Caco-2 (cell line): Measurements from ENCODE around the gene ZFAND2B. TPM values are rescaled to one million over a fixed set of nuclear protein-coding genes. Genes with fewer than 3 reads are reported as not detected.

Source experiments
- BruUV-seq: library from RNA; stranded (reverse); fragments of 400-500 nt; replicated peaks from 2 replicates; lab custom pipeline; 2021; lab: Mats Ljungman, UMichigan
- CTCF ChIA-PET: fragments of 300-600 bp; sonication (Branson Sonifier 250); formaldehyde crosslinking; loops from one replicate; lab custom pipeline; 2022; ENCODE audit warnings: antibody characterized with exemption; lab: Charles Lee
- POLR2A ChIA-PET: fragments of 300-600 bp; sonication (Branson Sonifier 250); formaldehyde crosslinking; loops from one replicate; lab custom pipeline; 2022; ENCODE audit warnings: antibody characterized with exemption; lab: Charles Lee
- DNase-seq, 2 experiments: peaks; one replicate each; pipeline versions ENCODE4 v3.0.0 to v3.0.0-alpha.2; 2020 to 2022
- H3K27me3 ChIP-seq: replicated peaks from 2 replicates; pipeline ENCODE4 v1.6.0; 2011; ENCODE audit warnings: low read length; ENCODE audit not compliant: control insufficient read depth, insufficient read depth
- H3K36me3 ChIP-seq: 2 replicates; pipeline ENCODE4 v1.5.1; 2011; ENCODE audit warnings: low read length; ENCODE audit not compliant: control insufficient read depth, insufficient read depth
- H3K4me1 ChIP-seq: fragments of 250-450 bp; sonication (Bioruptor Pico); 2 replicates; pipeline ENCODE4 v1.5.1; 2020; ENCODE audit warnings: mild to moderate bottlenecking
- H3K4me3 ChIP-seq: 2 replicates; pipeline ENCODE4 v1.5.1; 2011; ENCODE audit warnings: low read depth, mild to moderate bottlenecking, control low read depth, low read length
- H3K9me3 ChIP-seq: fragments of 250-450 bp; sonication (Bioruptor Pico); 2 replicates; pipeline ENCODE4 v1.5.1; 2020; ENCODE audit warnings: mild to moderate bottlenecking, moderate library complexity
- H3K27ac Mint-ChIP-seq: one replicate; pipeline ENCODE4 v1.8.0; 2022; ENCODE audit warnings: mixed read lengths; ENCODE audit not compliant: unreplicated experiment
- H3K27me3 Mint-ChIP-seq: one replicate; pipeline ENCODE4 v1.8.0; 2022; ENCODE audit warnings: mixed read lengths; ENCODE audit not compliant: insufficient read depth, unreplicated experiment
- H3K36me3 Mint-ChIP-seq: one replicate; pipeline ENCODE4 v1.8.0; 2022; ENCODE audit warnings: mild to moderate bottlenecking, mixed read lengths; ENCODE audit not compliant: insufficient read depth, unreplicated experiment
- H3K4me1 Mint-ChIP-seq: one replicate; pipeline ENCODE4 v1.8.0; 2022; ENCODE audit warnings: low read depth, mixed read lengths; ENCODE audit not compliant: unreplicated experiment
- H3K4me3 Mint-ChIP-seq: one replicate; pipeline ENCODE4 v1.8.0; 2022; ENCODE audit warnings: mild to moderate bottlenecking, moderate library complexity, mixed read lengths; ENCODE audit not compliant: unreplicated experiment
- H3K9me3 Mint-ChIP-seq: one replicate; pipeline ENCODE4 v1.8.0; 2022; ENCODE audit warnings: mixed read lengths; ENCODE audit not compliant: unreplicated experiment
- CTCF ChIP-seq, 2 experiments: fragments of 200-600 bp in 1 of 2; IDR thresholded peaks; 1 replicate in 1 of 2; 2 replicates in 1 of 2; pipeline versions ENCODE4 v1.5.1 to v1.8.0; 2011 to 2022; ENCODE audit warnings: antibody characterized with exemption in 1 of 2, control low read depth in 1 of 2, inconsistent platforms in 1 of 2, low read depth in 1 of 2, low read length in 1 of 2, mild to moderate bottlenecking in 1 of 2, moderate library complexity in 1 of 2; ENCODE audit not compliant: insufficient read depth in 1 of 2, severe bottlenecking in 1 of 2, unreplicated experiment in 1 of 2
- intact Hi-C: fragments of 100-400 bp; cut with micrococcal nuclease; formaldehyde crosslinking; loops from one replicate; pipeline ENCODE4 v1.10.0; 2022; ENCODE audit not compliant: unreplicated experiment
- total RNA-seq: library from RNA; stranded (reverse); gene quantifications from 2 replicates; pipeline ENCODE4 v1.2.3, GENCODE V29; 2022

Gene ZFAND2B
- total RNA-seq, 1 experiment from 2014 or later, result 41.8 TPM

GRCh38 chr2:219158025-219158424, 48.6 kb upstream of the ZFAND2B start:
- Histone ChIP-seq H3K9me3 (no peaks in the 10 kb centered on the region), H3K27me3 (no peaks in the 10 kb centered on the region), H3K4me3 (no peak overlapping the region), H3K4me1 (peaks cover 11% of the 10 kb centered on the region; the same call in 1 of the 2 replicates), H3K36me3 (peaks cover 1% of the 10 kb centered on the region; the same call in 1 of the 2 replicates)
- Mint-ChIP-seq H3K27ac (no peak overlapping the region), H3K4me1 (peaks cover 14% of the 10 kb centered on the region), H3K27me3 (no peaks in the 10 kb centered on the region), H3K4me3 (no peak overlapping the region), H3K9me3 (no peaks in the 10 kb centered on the region), H3K36me3 (peaks cover 15% of the 10 kb centered on the region)
- intact Hi-C loops, result no loop called here
- no peak for TF ChIP-seq CTCF (IDR thresholded peaks at IDR 0.05; ENCODE audit: insufficient read depth in 1 of 2, low read depth in 1 of 2, low read length in 1 of 2, severe bottlenecking in 1 of 2, unreplicated experiment in 1 of 2)
- no TSS peak for BruUV-seq
- DNase-seq, result no peak
- CTCF ChIA-PET, result no interaction called here
- POLR2A ChIA-PET, result no interaction called here

- H3K36me3 Mint-ChIP-seq, result peaks cover 18% of the 10 kb centered on the region
- no peaks in the 10 kb centered on the region for H3K9me3 Mint-ChIP-seq
- Histone ChIP-seq H3K4me3 (no peak overlapping the region), H3K4me1 (peaks cover 11% of the 10 kb centered on the region; the same call in 1 of the 2 replicates), H3K27me3 (no peaks in the 10 kb centered on the region), H3K9me3 (no peaks in the 10 kb centered on the region), H3K36me3 (peaks cover 1% of the 10 kb centered on the region; the same call in 1 of the 2 replicates)
- H3K27me3 Mint-ChIP-seq, result no peaks in the 10 kb centered on the region
- intact Hi-C loops, result no loop called here
- DNase-seq, result no peak
- peaks cover 14% of the 10 kb centered on the region for H3K4me1 Mint-ChIP-seq
- no peak overlapping the region for H3K4me3 Mint-ChIP-seq
- no peak for TF ChIP-seq CTCF (IDR thresholded peaks at IDR 0.05; ENCODE audit: insufficient read depth in 1 of 2, low read depth in 1 of 2, low read length in 1 of 2, severe bottlenecking in 1 of 2, unreplicated experiment in 1 of 2)
- ChIA-PET CTCF (interaction anchor here (0.8 to 2.3 kb wide), 3 partner anchors 100 to 141 kb away, joined by 3 to 10 read pairs (median 3); no protein-coding TSS in a partner anchor), POLR2A (no interaction called here)
- no peak overlapping the region for H3K27ac Mint-ChIP-seq
- BruUV-seq, result no TSS peak
These were observed 48.0 kb upstream of the ZFAND2B start for GRCh38 chr2:219158586-219158985.

GRCh38 chr2:219159771-219160185, 46.8 kb upstream of the ZFAND2B start:
- TSS peak; percentile 27 for BruUV-seq
- no peaks in the 10 kb centered on the region for H3K9me3 ChIP-seq
- POLR2A ChIA-PET, result interaction anchor here (0.6 kb wide), 1 partner anchor 157 kb away, joined by 3 read pairs; no protein-coding TSS in a partner anchor
- peaks cover 14% of the 10 kb centered on the region for H3K4me1 Mint-ChIP-seq
- H3K36me3 ChIP-seq, result peaks cover 1% of the 10 kb centered on the region; the same call in 1 of the 2 replicates
- no peaks in the 10 kb centered on the region for H3K9me3 Mint-ChIP-seq
- H3K27me3 Mint-ChIP-seq, result no peaks in the 10 kb centered on the region
- DNase-seq, result no peak
- CTCF ChIA-PET, result interaction anchor here (0.7 to 2.3 kb wide), 5 partner anchors 87 to 370 kb away, joined by 3 to 10 read pairs (median 4); no protein-coding TSS in a partner anchor
- H3K27ac Mint-ChIP-seq, result peak overlapping the region; percentile 84
- no peaks in the 10 kb centered on the region for H3K27me3 ChIP-seq
- H3K36me3 Mint-ChIP-seq, result peaks cover 18% of the 10 kb centered on the region
- peak overlapping the region; percentile 78 for H3K4me3 Mint-ChIP-seq
- peak overlapping the region; percentile 73 for H3K4me3 ChIP-seq
- H3K4me1 ChIP-seq, result peaks cover 11% of the 10 kb centered on the region; the same call in 1 of the 2 replicates
- TF ChIP-seq CTCF (IDR thresholded peaks at IDR 0.05; ENCODE audit: insufficient read depth in 1 of 2, low read depth in 1 of 2, low read length in 1 of 2, severe bottlenecking in 1 of 2, unreplicated experiment in 1 of 2), result no peak
- intact Hi-C loops, result loop anchor here (1.0 to 2.0 kb wide), 10 partner anchors 11 to 193 kb away; partner anchors contain the start of genes ABCB6, ANKZF1, ATG9A and CNPPD1
